K562 (cell line): ENCODE results near the gene MYL12B. TPM values are rescaled to one million over a fixed set of nuclear protein-coding genes. Genes with fewer than 3 reads are reported as not detected.

Experiments
- CBFA2T3 ChIP-seq: fragments of 450-650 bp; IDR thresholded peaks from 2 replicates; pipeline ENCODE4 v1.6.1; 2017
- CUX1 ChIP-seq: fragments of 200-800 bp; sonication (Bioruptor generic); IDR thresholded peaks from 2 replicates; pipeline ENCODE4 v1.6.1; 2016; ENCODE audit warnings: missing genetic modification characterization, missing compliant biosample characterization
- DPF2 ChIP-seq: fragments of 450-650 bp; IDR thresholded peaks from 2 replicates; pipeline ENCODE4 v1.6.1; 2016
- JUND ChIP-seq, 2 experiments: IDR thresholded peaks; 2 replicates in 1 of 2; 3 replicates in 1 of 2; pipeline ENCODE4 v1.6.1; 2011; ENCODE audit warnings: borderline replicate concordance in 2 of 2, low read depth in 2 of 2, low read length in 2 of 2, improper control_type of control experiment in 1 of 2, missing biosample characterization in 1 of 2, missing genetic modification characterization in 1 of 2, missing genetic modification reagents in 1 of 2
- polyA plus RNA-seq, 8 experiments: library from polyadenylated mRNA; depleted of rRNA in 4 of 8; stranded (reverse) in 5 of 8; unstranded in 3 of 8; fragments of >200 nt; fragmentation: Nextera tagmentation in 2 of 8; fragmentation: Illumina TruSeq in 1 of 8; extraction: Ambion mirVana in 2 of 8; extraction: Trizol in 1 of 8; gene quantifications; 2 replicates each; pipeline versions ENCODE4 v1.2.1 to v1.2.3, GENCODE V29; 2011 to 2014; ENCODE audit warnings: inconsistent platforms in 1 of 8, missing spikeins in 1 of 8
- total RNA-seq, 7 experiments: library from RNA; depleted of rRNA in 6 of 7; stranded (reverse); fragments of >200 nt in 6 of 7; fragmentation: Illumina TruSeq in 2 of 7; extraction: Trizol in 2 of 7; gene quantifications; 2 replicates each; pipeline versions ENCODE4 v1.2.1 to v1.2.3, GENCODE V29; 2011 to 2021; ENCODE audit warnings: low replicate concordance in 1 of 7

The MYL12B gene
- total and polyA plus RNA-seq, 9 of the 15 experiments (the other 6 are each of a cell fraction or from before 2014, with no cell fraction given): 220 to 995 (median 463) TPM

- TF ChIP-seq CBFA2T3: 0 out of 2 replicates have a peak, but pooled peaks have one; percentile 8
- TF ChIP-seq JUND (IDR thresholded peaks at IDR 0.05; ENCODE audit: borderline replicate concordance, low read depth, low read length): peak; percentile 1; the same call in 1 of the 2 replicates
- TF ChIP-seq JUND (tag; IDR thresholded peaks at IDR 0.05; ENCODE audit: borderline replicate concordance, low read depth, low read length): no peak
- peak; percentile 48; the same call in 1 of the 2 replicates for TF ChIP-seq DPF2
- 0 out of 2 replicates have a peak, but pooled peaks have one; percentile 52 for TF ChIP-seq CUX1
- TF ChIP-seq, all 486 proteins: peak for 44
These were observed 48.5 kb upstream of the MYL12B start (continued) for GRCh38 chr18:3213300-3214059.
